ENCODE measurements around the gene ZNF428.
"Not testable (repeated sequence)": the region's sequence is repeated elsewhere in the genome, so short reads cannot be mapped to it uniquely, and the experiment has no call there.

Gene ZNF428

DNA sequence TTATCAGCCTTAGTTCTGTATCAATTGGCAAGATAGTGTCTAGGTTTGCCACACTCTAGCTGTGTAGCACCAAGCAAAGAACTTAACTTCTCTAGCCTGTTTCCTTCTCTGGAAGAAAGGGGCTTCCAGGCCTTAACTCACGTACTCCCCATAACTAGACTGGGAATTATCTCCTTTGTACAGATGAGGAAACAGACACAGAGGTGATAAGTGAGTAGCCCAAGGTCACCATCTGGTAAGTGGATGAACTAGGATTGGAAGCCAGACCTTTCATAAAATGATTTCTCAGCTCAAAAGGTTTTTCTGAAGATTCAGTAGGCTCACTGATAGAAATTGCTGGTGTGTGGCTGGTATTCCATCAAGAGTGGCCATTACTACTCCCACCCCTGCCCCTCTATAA is 3.1 kb downstream of the ZNF428 start:
- DNase-seq = no peak

DNA sequence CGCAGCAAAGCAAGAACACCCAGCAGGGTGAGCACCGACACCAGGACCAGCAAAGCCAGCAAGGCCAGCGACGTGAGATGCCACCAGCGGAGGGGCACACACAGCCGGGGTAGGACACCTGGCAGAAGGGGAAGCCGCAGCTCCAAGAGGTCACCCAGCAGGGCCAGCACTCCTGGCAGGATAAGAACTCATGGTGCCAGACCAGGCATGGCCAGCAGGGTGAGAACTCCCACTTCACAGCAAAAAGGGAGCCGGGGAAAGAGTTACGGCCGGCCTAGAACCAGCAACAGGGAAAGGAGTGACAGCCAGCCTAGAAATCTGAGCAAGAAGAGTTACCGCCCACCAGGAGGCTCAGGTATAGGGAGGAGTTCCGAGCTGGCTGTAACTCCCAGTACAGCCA is 7.1 kb downstream of the ZNF428 start:
- DNase-seq = no peak

DNA sequence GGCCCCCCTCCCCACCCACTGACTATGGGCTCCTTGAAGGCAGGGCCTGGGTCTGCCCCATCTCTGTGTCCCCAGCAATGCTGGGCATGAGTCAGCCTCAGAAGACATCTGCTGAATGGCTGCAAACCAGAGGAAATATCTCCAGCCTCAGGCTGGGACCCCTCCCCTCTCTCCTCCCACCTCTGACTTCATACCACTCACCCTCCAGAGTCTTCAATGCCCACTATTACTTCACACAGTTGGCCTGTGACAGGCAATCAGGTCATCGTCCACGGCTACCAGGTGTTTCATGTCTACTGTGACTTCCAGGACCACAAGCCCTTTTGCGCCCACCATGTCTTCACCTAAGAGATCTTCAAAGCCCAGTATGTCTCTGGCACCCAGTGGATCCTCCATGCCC is 7.6 kb downstream of the ZNF428 start, which contains the start of gene SRRM5:
SRRM5 (plus strand) TSS at position 301 of the 400 bp plus-strand sequence; CDS start at position 335, 34 bp downstream.
- DNase-seq = no peak

DNA sequence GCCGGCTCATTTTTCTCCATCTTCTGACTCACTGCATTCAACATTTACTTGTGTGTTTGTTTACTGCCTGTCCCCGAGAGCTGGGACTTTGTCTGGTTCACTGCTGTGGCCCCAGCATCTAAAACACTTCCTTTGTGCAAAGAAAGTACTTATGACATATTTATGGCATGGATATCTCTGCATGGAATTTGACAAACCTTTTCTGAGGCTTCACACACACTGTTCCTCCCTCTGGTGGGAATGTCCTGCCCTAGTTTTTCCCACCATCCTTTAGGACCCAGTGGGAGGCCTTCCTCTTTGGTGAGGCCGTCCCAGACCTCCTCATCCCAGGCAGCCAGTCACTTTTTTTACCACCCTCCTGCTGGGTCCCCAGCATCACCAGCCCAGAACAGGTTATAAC is 8.9 kb downstream of the ZNF428 start:
- no peak for DNase-seq

DNA sequence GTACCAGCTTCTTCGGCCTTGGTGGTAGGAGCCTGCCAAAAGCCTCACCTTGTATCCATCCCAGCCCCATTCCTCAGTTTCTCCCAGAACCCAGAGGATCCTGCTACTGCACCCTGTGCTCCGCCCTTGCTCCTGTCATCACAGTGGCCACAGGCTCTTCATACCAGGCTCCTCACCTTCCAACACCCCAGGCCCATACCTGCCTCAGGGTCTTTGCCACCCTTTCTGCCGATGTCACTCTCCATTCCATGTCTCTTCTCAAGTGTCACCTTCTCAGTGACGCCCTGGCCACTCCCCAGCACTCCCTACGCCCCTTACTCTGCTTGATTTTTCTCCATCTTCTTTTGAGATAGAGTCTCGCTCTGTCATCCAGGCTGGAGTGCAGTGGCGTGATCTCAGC is 9.6 kb downstream of the ZNF428 start:
- DNase-seq = no peak

DNA sequence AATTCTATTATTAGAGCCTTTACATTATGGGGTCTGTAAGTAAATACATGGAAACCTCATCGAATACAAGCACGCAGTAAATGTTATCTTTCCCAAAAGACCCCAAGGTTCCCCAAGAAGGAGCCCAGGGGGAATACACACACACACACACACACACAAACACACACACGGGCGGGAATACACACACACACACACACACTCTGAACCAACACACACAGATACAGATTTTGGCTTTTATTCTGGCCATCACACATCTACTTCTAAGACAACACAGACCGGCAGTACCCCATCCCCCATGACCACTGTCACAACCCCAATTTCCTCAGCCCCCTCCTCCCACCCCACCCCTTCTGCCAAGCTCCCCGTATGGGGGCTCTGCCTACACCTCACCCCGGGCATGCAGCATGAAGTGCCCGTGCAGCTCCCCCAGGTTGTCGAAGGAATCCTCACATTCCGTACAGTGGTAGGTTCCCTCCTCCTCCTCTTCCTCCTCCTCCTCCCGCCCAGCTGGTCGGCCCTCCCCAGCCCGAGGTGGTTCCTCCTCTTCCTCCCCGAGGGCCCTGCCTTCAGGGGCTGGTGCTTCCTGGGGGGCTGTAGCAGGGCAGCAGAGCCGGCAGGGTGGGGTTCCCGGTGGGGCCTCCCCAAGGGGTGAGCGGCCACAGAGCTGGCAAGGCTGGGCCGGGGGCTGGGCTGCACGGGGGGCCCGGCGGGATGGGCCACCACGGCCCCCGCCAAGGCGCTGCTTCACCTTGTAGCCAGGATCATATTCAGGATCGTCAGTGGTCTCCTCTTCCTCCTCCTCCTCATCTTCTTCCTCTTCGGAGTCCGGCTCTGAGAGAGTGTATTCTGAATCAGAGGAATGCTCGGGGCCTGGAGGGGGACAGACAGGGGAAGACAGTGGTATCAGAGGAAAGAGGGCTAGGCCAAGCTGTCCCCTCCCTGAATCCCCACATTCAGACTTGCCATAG is 11.9 kb downstream of the ZNF428 start:
- DNase-seq = no peak

DNA sequence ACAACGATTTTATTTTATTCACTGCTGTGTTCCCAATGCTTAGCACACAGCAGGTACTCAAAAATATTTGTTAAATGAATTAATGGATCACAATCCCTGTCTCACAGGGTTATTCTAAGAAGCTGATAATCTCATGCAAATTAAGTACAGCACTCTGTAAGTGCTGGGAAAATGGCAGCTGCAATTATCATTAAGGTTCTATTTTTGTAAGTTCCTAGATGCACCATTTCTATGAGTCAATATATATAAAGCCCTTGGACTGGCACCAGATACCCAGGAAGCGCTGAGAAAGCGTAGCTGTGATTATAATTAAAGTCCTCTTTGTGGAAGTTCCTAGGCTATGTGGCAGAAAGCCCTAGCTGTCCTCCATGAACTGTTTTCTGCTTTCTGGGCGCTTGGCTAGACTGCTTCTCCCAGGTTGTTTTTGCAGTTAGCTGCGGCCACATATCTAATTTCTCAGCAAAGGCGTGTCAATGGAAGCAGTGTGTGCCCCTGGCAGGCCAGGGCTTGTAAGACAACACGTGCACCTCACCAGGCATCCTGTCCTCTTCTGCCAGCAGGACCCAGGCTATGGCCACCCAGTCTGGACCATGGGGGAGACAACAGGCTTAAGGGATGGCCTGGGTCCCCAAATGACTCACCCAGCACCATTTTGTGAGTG is 12.7 kb downstream of the ZNF428 start:
- no peak for DNase-seq

DNA sequence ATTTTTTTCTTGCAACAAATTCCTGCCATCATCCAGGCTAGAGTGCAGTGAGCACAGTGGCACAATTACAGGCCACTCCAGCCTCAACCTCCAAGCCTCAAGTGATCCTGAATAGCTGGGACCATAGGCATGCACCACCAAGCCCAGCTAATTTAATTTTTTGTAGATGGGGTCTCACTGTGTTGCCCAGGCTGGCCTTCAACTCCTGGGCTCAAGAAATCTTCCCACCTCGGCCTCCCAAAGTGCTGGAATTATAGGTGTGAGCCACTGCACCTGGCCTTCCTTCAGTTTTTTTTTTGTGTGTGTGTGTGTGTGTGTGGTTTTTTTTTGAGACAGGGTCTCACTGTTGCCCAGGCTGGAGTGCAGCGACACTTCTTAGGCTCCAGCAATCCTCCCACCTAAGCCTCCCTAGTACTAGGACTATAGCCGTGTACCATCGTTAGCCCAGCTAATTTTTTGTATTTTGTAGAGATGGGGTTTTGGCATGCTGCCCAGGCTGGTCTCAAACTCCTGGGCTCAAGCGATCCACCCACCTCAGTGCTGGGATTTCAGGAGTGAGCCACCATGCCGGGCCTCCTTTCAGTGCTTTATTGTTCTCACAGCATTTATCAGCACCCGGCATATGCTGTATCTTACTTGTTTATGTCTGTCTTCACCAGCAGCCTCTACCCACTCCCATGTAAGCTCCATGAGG is 13.4 kb downstream of the ZNF428 start:
- no peak for DNase-seq

DNA sequence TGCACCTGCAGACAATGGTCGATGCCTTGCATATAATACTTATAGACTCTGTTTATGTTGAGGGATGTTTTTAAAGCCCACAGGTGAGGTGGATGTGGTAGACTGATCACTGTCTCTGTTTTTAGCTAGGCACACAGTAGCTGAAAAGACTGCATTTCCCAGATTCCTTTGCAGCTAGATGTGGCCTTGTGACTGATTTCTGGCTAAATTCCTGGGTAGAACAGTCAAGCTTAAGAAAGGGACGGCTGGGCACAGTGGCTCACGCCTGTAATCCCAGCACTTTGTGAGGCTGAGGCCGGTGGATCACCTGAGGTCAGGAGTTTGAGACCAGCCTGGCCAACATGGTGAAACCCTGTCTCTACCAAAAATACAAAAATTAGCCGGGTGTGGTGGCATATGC is 19.1 kb downstream of the ZNF428 start:
- not testable (repeated sequence) for DNase-seq

DNA sequence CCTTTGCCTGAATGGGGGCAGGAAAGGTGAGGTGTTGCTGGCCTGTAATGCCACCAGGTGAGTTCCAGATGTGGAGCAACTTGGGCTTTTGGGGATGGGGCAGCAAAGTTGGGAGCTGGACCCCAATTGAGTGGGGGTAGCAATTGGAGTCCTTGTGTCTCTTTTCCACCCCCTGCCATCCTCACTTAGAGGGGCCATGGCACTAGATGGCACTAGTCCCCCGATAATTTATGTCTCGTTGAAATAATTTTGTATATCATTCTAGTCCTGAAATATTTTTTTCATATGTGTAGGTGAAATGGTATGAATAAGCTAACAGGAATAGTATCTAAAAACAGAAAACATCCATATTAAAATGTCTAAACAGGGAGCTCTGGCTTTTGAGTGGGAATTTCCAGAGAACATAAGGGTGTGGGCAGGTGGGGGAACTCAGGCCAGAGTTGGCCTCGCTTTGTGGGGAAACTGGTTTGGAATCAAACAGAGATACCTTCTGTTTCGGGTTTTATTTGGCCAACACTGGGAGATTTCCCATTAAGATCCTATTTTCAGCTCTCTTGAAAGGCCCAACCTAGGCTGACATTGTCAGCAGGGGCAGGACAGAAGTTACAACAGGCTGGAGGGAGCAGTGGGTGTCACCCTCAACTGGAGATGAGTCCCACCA is 19.7 kb downstream of the ZNF428 start:
- DNase-seq = no peak

DNA sequence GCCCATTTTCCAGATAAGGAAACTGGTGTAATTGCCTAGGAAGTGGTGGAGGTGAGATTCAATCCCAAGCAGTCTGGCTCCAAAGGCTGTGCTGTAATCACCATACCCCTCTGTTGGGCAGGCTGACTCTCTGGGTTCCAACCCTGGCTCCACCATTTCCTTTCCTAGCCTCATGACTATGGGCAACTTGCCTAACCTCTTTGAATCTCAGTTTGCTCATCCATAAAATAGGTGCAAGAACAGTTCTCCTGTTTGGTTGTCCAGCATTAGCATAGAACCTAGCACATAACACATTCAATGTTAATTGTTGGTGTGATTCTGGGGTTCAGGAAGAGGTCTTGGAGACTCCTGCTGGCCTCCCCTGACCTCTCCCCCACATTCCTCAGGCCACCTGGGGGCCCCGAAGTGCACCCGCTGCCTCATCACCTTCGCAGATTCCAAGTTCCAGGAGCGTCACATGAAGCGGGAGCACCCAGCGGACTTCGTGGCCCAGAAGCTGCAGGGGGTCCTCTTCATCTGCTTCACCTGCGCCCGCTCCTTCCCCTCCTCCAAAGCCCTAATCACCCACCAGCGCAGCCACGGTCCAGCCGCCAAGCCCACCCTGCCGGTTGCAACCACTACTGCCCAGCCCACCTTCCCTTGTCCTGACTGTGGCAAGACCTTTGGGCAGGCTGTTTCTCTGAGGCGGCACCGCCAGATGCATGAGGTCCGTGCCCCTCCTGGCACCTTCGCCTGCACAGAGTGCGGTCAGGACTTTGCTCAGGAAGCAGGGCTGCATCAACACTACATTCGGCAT is 20.8 kb downstream of the ZNF428 start:
- no peak for DNase-seq

DNA sequence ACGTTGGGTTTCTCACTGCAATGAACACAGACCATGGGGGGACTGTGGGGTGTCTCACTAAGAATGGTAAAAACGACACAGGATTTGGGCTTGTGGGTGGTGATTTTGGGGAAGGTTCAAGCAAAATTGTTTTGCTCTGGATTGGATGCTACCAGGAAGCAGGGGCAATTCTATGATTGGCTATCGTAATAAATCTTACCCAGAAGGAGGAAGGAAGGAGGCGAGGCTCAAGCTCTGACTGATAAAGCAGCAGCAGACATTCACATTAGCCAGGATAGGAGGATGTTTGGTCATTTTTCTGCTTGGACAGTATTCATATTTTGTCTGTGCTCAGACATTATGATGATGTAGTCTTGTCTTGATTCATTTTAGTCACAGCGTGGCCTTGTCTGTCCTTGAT is 21.6 kb downstream of the ZNF428 start:
- no peak for DNase-seq

DNA sequence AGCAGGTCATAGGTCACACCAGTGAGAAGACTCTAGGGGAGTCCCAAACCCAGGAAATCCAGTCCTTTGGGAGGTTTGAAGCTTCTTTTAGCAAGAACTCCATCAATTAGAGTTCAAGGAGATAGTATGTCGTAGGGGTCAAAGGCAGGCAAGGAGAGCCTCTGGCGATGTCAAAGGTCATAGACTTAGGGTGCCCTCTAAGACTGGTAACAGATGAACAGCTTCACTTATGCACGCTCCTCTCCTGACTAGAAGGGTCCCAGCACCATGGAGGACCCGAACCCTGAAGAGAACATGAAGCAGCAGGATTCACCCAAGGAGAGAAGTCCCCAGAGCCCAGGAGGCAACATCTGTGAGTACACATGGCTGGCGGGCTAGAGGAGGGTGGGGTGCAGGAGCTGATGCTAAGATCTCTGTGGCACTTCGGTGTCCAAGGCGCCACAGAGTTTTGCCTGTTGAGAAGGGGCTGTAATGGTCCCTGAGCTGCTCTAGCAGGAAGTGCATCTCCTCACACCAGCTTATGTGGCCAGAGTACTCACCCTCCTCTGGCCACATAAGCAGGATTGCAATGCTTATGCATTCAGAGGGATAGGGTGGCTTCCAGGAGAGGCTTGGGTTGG is 22.5 kb downstream of the ZNF428 start:
- DNase-seq = no peak

DNA sequence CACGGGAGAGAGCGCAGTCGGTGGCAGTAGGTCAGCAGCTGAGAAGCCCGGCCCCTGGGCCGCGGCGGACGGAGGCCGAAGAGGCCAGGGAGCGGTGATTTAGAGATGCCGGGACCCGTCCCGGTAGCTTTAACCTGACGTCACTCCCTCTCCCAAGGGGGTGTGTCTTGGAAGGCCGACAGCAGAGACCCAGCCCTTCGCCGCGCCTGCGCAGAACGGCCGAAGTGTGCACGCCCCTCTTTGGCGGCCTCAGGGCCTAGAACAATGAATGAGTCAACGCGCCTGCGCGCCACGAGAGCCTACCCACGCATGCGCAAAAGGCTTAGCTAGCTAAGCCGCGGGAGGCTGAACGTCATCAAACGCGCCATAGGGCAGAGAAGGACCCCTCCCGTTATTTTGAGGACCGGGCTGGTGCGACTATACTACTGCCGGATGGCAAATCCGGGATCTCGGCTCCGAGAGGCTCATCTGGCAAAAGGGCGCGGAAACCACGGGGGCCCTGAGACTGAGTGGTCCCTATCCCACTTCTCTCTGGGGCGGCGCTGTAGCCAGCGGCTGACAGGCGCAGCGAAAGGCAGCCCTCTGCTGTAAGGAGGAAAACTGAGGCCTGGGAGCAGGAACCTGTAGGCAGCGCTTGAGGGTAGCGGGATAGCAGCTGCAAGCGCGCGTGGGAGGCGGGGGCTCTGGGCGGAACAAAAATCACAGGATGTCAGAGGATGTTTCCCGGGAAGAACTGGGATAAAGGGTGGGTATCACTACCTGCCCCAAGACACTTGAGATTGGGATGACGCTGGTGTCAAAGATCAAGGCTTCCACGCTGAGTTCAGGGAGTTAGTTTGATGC is 23.2 kb downstream of the ZNF428 start, which contains the start of the genes IRGQ and ZNF576:
IRGQ (minus strand) TSS at position 136 of the 843 bp plus-strand sequence. CDS start 796 bp downstream, outside the sequence.
ZNF576 (plus strand) TSS at position 597 of the 843 bp plus-strand sequence. CDS start 514 bp downstream, outside the sequence.
- peak; percentile 95 for DNase-seq

DNA sequence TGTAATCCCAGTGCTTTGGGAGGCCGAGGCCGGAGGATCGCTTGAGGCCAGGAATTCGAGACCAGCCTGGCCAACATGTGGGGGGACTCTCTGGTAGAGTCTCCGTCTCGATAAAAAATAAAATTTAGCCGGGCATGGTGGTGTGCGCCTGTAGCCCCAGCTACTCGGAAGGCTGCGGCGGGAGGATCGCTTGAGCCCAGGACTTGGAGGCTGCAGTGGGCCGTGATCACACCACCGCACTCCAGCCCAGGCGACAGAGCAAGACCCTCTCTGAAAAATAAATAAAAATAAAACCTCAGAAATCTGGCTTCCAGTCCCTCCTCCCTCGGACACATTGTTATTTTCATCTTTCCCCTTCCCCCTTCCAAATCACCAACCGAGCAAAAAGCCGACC is 23.8 kb downstream of the ZNF428 start:
- DNase-seq = no peak

DNA sequence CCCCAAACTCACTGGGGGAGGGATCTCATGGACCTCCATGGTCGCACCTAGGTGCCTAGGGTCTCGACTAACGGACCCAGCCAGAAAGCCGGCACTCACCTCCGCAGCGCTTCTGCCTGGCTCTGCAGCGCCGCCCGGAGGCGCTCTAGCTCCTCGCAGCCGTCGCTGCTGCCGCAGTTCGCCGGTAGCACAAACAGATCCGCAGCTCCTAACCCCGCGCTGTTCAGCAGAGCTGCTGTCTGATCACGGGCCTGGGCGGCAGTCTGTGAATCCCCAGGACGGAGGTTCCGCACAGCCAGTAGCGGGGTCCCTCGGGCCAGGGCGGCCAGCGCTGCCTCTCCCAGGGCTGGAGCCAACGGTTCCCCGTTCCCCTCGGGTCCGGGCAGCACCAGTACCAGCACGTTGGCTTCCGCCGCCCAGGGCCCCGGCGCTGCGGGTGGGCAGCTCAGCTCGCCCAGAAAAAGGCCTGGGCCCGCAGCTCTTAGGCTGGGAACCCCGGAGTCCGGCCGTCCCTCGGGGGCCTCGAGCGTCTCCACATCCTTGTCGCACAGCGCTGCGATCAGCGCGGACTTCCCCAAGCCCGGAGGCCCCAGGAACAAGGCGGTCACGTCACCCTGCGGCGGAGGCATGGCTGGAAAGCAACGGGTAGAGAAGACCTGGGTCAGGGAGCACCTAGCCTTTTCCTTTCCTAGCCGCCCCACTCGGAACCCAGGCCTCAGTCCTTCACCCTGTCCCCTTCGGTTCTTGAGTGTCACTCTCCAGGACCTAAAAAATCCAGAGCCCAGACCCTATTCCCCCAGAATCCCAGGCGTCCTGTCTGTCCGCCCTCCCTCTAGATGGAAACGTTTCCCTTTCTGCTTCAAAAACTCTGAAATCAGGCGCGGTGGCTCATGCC is 24.5 kb downstream of the ZNF428 start:
- DNase-seq = peak; percentile 10

DNA sequence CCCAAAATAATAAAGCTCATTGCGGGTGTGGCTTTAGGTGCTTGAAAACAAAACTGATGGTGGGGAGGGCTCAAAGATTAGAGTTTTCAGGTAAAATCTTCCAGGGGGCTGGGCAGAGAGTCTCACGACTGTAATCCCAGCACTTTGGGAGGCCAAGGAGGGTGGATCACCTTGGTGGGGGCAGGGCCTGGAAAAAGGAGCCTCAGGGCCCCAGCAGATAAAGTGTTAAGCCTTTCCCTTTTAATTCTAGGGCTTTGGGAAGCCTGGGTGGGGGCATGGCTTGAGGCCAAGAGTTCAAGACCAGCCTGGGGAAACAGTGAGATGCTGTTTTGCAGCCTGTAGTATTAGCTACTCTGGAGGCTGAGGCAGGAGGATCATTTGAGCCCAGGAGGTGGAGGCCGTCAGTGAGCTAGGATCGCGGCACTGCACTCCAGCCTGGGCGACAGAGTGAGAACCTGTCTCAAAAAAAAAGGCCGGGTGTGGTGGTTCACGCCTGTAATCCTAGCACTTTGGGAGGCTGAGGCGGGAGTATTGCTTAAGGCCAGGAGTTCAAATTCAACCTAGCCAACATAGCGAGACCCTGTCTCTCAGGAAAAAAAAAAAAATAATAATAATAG is 25.2 kb downstream of the ZNF428 start:
- no peak for DNase-seq

DNA sequence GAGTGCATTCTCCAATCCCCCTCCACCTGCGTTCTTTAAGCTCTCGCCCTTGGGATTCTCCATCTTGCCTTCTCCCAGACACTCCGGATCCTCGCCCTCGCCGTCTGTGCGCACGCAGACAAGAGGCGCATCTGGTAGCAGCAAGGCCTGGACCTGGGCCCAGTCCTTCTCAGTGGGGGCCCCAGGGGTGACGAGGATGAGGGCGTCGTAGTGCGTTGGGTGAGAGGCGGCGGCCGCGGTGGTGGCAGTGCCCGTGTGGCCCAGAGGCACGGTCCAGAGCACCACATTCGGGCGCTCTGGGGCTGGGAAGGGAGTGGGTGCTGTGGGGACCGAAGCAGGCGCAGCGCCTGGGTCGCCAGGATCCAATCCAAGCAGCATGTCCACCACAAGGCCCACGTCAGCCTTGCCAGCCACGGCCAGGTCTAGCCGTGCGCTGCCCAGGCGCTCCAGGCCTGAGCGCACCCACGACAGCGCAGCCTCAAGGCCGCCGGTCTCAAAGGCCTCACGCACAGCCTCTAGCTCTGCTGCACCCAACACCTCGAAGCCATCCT is 26.6 kb downstream of the ZNF428 start:
- no peak for DNase-seq
